ENCODE data around the gene MYOM3.

GRCh38 chr1:24009406-24009805, 102.5 kb downstream of the MYOM3 start:
- TF ChIP-seq CTCF (IDR thresholded peaks at IDR 0.05) (no peak), POLR2A (IDR thresholded peaks at IDR 0.05) (no peak)

All from heart left ventricle (tissue), 13 donors.